Skeletal muscle satellite cell (primary cell): ENCODE results near the gene ADAP1.
A peak's percentile ranks its signal among the peaks of the same experiment; 100 is the strongest.

ENCODE experiments used
- H3K27me3 ChIP-seq: 2 replicates; pipeline ENCODE4 v1.7.0; 2013; ENCODE audit warnings: low read length; ENCODE audit not compliant: control insufficient read depth, insufficient read depth
- H3K36me3 ChIP-seq: 2 replicates; pipeline ENCODE4 v1.7.0; 2013; ENCODE audit warnings: mild to moderate bottlenecking, control low read depth, low read length; ENCODE audit not compliant: insufficient read depth
- H3K4me1 ChIP-seq: 2 replicates; pipeline ENCODE4 v1.7.0; 2013; ENCODE audit warnings: low read length; ENCODE audit not compliant: control insufficient read depth, insufficient read depth
- H3K4me2 ChIP-seq: 2 replicates; pipeline ENCODE4 v1.7.0; 2013; ENCODE audit warnings: mild to moderate bottlenecking, low read length
- H3K4me3 ChIP-seq: 2 replicates; pipeline ENCODE4 v1.7.0; 2013; ENCODE audit warnings: low read length
- H3K9ac ChIP-seq: 2 replicates; pipeline ENCODE4 v1.7.0; 2013; ENCODE audit warnings: mild to moderate bottlenecking, low read depth, low read length, moderate library complexity
- H3K9me3 ChIP-seq: replicated peaks from 2 replicates; pipeline ENCODE4 v1.7.0; 2013; ENCODE audit warnings: mild to moderate bottlenecking, control low read depth, low read length

ADAP1 gene

DNA sequence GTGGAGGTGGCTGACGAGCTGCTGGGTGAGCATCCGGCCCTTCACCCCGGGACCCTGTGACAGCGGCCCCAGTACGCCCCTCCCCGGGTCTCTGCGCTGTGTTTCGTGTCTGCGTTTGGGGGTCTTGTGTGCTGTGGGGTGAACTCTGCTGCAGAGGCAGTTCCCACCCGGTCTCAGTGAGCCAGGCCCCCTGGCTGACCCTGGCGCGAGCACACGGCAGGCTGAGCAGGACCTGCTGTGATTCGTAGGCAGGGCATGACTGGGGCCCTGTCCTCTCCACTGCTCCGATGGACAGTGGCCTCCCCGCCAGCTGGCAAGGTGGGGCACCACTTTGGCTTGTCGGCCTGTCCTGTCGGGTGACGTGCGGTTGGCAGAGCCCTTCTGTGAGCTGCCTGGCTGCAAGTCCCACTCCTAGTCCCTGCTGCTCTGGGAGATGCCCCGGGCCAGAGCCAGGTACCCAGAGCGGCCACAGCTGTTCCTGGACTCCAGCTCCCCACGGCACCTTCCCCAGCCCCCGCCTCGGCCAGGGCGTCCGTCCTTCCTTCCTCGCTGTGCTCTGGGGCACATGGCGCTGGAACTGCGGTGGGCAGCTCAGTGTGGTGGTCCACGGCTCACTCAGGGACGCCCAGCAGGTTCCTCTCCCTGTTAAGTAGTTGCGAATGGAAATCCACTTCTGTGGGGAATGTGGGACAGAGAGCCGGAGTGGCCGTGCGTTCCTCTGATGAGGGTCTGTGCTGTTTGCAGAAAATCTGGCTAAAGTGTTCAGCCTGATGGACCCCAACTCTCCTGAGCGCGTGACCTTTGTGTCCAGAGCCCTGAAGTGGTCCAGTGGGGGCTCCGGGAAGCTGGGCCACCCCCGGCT, 67.6 kb downstream of the ADAP1 start:
- H3K4me1 ChIP-seq = no peaks in the 10 kb centered on the region
- H3K4me2 ChIP-seq = no peak overlapping the region
- no peak overlapping the region for H3K4me3 ChIP-seq
- H3K9me3 ChIP-seq = no peaks in the 10 kb centered on the region
- peaks cover 27% of the 10 kb centered on the region for H3K36me3 ChIP-seq
- no peaks in the 10 kb centered on the region for H3K27me3 ChIP-seq
- no peak overlapping the region for H3K9ac ChIP-seq

DNA sequence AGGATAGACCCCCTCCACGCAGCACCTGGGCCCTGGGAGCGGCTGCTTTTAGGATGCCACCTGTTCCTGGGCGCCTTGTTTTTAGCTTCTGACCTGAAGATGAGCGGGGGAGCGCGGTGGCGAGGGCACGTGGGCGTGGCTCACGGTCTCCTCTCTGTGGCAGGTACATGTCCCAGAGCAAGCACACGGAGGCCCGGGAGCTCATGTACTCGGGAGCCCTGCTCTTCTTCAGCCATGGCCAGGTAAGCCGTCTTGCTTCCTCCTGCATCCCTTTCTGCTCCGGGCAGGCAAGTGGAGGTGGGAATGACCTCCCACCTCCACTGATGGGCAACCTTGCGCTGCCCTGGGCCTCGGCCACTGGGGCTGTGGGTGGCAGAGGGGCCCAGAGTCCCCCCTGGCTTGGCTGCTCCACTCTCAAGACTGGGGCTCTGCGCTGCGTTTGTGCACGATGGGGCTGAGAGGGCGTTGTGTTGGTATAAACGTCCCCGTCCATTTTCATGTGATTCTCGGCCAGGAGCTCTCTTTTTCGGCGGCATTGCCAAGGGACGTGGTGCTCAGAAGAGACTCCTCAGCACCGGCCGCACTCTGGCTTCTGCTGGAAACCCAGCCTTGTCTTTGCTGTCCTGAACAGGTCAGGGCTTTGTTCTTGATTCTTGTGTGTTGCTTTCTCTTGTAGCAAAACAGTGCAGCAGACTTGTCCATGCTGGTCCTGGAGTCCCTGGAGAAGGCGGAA, 68.4 kb downstream of the ADAP1 start:
- H3K4me3 ChIP-seq = no peak overlapping the region
- no peak overlapping the region for H3K4me2 ChIP-seq
- H3K27me3 ChIP-seq = no peaks in the 10 kb centered on the region
- no peaks in the 10 kb centered on the region for H3K4me1 ChIP-seq
- no peak overlapping the region for H3K9ac ChIP-seq
- H3K36me3 ChIP-seq = peaks cover 24% of the 10 kb centered on the region
- no peaks in the 10 kb centered on the region for H3K9me3 ChIP-seq

DNA sequence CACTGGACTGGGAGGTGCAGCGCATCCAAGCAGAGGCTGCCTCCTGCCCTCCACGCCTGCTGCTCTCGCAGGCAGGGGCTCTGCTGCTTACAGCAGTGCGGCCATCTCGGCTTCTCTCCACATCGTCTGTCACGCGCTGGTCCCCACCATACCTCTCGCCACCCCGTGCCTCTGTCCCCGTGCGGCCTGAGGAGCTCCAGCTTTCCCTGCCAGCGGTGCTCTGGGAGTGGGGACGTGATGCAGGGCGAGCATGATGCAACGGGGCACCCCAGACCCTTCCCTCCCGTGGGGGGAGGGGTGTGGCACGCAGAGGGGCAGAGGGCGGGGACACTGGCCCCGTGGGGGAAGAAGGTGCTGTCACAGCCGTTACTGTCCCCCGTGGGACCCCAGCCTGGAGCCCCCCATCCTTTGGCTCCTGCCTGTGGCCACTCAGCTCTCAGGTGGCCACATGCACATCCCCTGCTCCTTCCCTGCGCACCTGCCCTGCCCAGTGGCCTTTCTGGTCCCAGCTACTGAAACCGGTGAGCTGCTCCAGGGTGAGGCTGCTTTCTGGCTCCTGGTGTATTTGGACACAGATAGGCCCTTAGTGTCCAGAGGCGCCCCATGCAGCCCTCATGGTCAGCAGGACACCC, 69.1 kb downstream of the ADAP1 start:
- H3K27me3 ChIP-seq = no peaks in the 10 kb centered on the region
- H3K36me3 ChIP-seq = peaks cover 24% of the 10 kb centered on the region
- H3K9ac ChIP-seq = no peak overlapping the region
- H3K4me3 ChIP-seq = no peak overlapping the region
- no peak overlapping the region for H3K4me2 ChIP-seq
- H3K9me3 ChIP-seq = no peaks in the 10 kb centered on the region
- peaks cover 4% of the 10 kb centered on the region for H3K4me1 ChIP-seq

DNA sequence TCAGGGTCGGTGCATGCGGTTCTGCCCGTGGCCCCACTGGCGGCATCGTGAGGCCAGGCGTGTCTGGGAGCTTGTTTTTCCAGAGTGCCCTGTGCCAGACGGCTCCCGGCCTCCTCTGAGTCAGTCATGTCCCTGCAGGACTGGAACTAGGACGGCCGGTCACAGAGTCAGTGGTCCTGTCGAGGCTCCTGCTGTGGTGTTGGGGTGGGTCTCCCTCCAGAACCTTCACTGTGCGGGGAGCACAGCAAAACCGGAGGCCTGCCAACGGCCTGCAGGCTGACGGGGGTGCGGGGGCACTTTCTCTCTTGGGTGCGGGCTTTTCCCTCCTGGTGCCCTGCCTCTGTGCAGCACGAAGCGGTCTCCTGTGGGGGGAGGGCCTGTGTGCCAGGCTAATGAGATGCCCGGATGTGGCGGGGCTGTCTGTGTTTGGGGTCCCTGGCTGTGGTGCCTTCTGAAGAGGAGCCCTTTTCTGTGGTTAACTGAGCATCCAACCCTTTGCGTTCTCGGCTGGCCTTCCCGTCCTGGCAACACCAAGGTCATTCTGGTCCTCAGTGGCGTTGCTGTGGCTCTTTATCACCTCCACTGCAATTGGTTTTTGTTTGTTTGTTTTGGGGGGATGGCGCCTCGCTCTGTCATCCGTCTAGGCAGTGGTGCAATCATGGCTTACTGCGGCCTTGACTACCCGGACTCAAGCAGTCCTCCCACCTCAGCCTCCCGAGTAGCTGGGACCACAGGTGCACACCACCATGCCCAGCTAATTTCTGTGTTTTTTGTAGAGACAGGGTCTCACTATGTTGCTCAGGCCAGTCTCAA, 70.1 kb downstream of the ADAP1 start:
- Histone ChIP-seq H3K4me1 (peaks cover 12% of the 10 kb centered on the region), H3K9me3 (no peaks in the 10 kb centered on the region), H3K4me2 (no peak overlapping the region), H3K9ac (no peak overlapping the region), H3K4me3 (no peak overlapping the region), H3K27me3 (no peaks in the 10 kb centered on the region), H3K36me3 (peaks cover 25% of the 10 kb centered on the region)

DNA sequence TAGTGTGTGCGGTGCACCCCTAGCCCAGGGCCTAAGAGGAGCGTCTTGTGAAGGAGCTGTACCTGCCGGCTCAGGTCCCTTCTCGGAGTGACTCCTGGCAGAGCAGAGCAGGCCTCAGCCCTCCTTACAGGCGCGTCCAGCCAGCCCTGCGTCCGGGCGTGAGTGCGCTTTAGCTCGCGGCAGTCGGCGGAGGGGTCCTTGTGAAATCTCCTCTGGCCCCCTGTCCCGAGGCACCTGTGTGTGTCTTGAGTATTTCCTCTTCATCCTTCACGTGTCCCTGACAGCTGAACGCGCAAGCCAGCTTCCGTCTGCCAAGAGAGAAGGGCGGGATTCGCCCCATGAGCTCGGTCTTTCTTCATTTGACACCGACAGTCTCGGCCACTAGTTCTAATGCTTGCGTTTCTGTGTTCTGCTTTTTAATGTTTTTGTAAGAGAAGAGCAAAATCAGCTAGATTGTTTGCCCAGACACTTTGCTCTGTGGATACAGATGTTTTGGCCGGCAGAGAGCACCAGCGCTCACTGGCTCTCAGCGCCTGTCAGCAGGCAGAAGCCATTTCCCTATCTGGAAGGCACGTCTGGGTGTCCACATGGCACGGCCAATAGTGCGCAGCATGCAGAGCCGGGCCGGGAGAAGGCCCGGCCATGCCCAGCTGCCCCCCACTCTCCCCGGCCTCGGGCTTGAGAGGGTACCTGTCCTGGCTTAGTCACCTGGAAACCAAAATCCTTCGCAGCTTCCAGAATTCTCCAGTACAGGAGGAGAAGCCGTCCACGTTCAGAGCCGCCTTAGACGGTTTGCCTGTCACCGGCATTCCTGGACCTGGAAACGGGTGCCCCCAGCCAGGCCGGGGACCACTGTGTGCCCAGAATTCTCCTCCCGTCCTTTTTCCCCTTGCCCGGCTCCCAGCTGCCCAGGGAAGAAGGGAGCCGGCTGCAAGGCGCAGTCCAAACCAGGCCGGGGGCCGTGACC, 71.1 kb downstream of the ADAP1 start:
- H3K9ac ChIP-seq = no peak overlapping the region
- no peaks in the 10 kb centered on the region for H3K27me3 ChIP-seq
- no peaks in the 10 kb centered on the region for H3K9me3 ChIP-seq
- no peak overlapping the region for H3K4me3 ChIP-seq
- H3K4me2 ChIP-seq = no peak overlapping the region
- peaks cover 22% of the 10 kb centered on the region for H3K36me3 ChIP-seq
- H3K4me1 ChIP-seq = peaks cover 20% of the 10 kb centered on the region

DNA sequence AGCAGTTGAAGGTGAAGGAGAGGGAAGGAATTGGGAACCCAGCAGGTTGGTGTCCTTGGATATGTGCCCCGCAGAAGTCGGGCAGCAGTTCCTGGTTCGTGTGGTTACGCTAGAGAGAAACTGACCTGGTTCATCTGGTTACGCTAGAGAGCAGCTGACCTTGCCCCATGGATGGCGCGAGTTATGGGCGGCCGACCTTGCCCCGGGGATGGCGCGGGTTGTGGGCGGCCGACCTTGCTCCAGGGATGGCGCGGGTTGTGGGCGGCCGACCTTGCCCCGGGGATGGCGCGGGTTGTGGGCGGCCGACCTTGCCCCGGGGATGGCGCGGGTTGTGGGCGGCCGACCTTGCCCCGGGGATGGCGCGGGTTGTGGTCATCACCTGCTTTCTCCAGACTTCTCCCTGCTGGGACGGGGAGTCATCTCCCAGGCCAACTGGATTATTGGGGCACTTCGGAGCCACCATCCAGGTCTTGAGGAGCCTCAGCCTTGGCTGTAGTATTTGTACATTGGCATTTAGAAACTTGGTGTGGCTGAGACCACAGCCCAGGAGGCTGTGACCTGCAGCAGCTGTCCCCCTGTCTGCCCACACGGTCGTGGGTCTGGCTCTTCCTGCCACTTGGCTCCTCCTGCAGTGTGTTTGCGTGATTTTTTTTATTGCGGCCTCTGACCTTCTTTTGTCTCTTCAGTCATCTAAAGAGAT, 72.0 kb downstream of the ADAP1 start:
- Histone ChIP-seq H3K36me3 (peaks cover 18% of the 10 kb centered on the region), H3K9ac (no peak overlapping the region), H3K4me2 (no peak overlapping the region)

DNA sequence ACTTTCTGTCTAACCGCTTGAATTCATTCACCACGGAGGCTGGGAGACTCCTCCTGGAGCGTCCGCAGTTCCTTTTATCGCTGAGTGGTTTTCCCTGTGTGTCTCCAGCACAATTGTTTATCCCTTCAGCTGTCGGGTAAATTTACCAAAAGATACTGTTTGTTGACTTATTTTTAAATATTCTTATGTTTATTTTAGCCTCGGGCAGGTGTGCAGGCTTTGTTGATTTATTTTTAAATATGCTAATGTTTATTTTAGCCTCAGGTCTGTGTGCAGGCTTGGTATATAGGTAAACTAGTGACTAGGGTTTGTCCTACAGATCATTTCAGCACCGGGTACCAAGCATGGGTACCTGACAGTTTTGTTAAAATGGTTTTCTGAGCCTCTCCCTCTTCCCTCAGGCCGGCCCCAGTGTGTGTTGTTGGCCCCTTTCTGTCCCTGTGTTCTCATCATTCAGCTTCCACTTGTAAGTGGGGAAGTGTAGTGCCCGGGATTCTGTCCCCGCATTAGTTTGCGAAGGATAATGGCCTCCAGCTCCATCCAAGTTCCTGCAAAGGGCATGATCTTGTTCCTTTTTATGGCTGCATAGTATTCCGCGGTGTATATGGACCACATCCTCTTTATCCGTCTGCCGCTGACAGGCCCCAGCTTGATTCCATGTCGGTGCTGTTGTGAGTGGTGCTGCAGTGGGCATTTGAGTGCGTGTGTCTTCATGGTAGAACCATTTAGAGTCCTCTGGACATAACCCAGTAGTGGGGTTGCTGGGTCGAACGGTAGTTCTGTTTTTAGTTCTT, 72.8 kb downstream of the ADAP1 start:
- Histone ChIP-seq H3K4me2 (no peak overlapping the region), H3K36me3 (peaks cover 12% of the 10 kb centered on the region), H3K27me3 (no peaks in the 10 kb centered on the region), H3K4me3 (no peak overlapping the region), H3K9me3 (no peaks in the 10 kb centered on the region), H3K4me1 (peaks cover 25% of the 10 kb centered on the region), H3K9ac (no peak overlapping the region)

More for the DNA sequence above, 72.0 kb downstream of the ADAP1 start:
- no peak overlapping the region for H3K4me3 ChIP-seq
- no peaks in the 10 kb centered on the region for H3K9me3 ChIP-seq
- no peaks in the 10 kb centered on the region for H3K27me3 ChIP-seq
- H3K4me1 ChIP-seq = peaks cover 25% of the 10 kb centered on the region

DNA sequence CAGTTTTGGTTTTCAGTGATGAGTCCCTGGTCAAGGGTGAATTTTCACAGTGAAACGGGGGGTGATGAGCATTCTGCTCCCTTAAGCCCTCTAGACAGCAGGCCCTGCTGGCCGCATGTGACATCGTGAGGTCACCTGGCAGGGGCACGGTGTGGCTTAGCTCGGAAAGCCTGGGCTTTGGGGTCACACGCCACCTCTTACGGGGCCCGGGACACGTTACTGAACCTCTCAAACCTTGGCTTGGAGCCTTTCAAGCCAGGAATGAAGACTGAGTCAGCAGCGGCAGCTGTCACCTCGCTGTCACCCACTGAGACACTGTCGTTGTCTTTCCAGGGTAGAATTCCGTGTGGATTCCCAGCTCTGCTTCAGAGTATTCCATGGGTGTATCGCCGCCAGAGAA, 74.0 kb downstream of the ADAP1 start:
- no peaks in the 10 kb centered on the region for H3K9me3 ChIP-seq
- peak overlapping the region; percentile 48 for H3K4me3 ChIP-seq
- H3K4me1 ChIP-seq = peaks cover 25% of the 10 kb centered on the region
- H3K36me3 ChIP-seq = peaks cover 4% of the 10 kb centered on the region
- H3K4me2 ChIP-seq = peak overlapping the region; percentile 70
- H3K27me3 ChIP-seq = no peaks in the 10 kb centered on the region
- no peak overlapping the region for H3K9ac ChIP-seq

DNA sequence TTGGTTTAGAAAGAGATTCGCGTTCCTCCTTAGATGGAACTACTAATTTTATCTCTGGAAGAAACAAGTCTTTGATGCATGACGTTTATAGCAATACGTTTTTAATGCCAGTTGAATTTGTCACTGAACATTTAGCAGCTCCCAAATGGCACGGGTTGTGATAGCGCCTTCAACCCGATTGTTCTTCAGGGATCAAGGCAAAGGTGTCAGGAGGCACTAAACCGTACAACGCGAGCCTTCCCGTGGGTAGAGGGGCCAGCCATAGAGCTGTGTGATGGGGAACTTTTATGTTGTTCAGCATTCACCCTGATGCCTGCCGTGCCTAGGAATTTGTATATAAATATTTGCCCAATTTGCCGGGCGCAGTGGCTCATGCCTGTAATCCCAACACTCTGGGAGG, 74.8 kb downstream of the ADAP1 start:
- Histone ChIP-seq H3K36me3 (peaks cover 7% of the 10 kb centered on the region), H3K4me1 (peaks cover 25% of the 10 kb centered on the region), H3K9ac (no peak overlapping the region), H3K9me3 (no peaks in the 10 kb centered on the region), H3K4me3 (no peak overlapping the region), H3K4me2 (no peak overlapping the region), H3K27me3 (no peaks in the 10 kb centered on the region)
